ENCODE measurements around the gene NAALADL2.
A peak's percentile ranks its signal among the peaks of the same experiment; 100 is the strongest.

NAALADL2 gene

DNA sequence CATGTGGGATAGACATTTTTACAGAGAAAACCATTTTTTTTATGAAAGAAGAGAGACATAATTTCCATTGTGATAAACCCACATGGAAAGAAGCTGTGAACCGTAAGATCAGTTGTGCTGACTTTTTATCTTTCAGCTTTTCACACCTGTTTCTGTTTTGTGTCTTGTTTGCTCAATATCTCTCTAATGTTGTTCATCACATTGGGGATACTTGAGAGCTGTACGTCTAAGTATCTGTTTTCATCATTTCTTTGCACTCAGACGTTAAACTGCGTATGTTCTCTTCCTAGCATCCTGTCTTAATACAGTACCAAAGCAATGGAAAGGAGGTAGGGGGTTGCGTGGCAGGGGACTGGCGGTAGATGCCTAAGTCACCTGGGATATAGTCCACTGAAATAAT, 449.0 kb downstream of the NAALADL2 start:
- no peak for DNase-seq (ENCODE audit: low read depth)

DNA sequence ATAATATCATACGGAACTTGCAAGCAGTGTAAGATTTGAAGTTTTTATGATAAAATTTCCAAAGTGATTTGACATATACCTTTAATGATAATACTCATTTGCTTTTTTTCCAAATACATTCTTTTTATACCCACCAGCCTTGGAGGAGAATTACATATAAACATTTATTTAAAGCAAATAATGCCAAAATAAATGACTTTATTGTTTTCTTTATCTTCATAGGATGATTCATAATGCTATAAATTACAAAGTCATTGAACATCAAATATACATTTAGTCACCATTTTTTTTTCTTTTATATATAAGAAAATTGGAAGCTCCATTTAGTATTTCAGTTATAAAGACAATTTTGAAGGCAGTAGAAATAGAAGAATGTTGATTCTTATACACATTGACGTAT, 450.9 kb downstream of the NAALADL2 start:
- no peak for DNase-seq (ENCODE audit: low read depth)

GRCh38 chr3:175311404-175311803, 452.3 kb downstream of the NAALADL2 start:
- no peak for DNase-seq (ENCODE audit: low read depth)

GRCh38 chr3:175311946-175312345, 452.8 kb downstream of the NAALADL2 start:
- no peak for DNase-seq (ENCODE audit: low read depth)

- no peak for DNase-seq (ENCODE audit: low read depth)
Measured at GRCh38 chr3:175312791-175313190, 453.7 kb downstream of the NAALADL2 start.

- no peak for DNase-seq (ENCODE audit: low read depth)
Measured at GRCh38 chr3:175316799-175317198, 457.7 kb downstream of the NAALADL2 start.

- no peak for DNase-seq (ENCODE audit: low read depth)
Measured at GRCh38 chr3:175325440-175325839, 466.3 kb downstream of the NAALADL2 start.

GRCh38 chr3:175326041-175326440, 466.9 kb downstream of the NAALADL2 start:
- no peak for DNase-seq (ENCODE audit: low read depth)

DNA sequence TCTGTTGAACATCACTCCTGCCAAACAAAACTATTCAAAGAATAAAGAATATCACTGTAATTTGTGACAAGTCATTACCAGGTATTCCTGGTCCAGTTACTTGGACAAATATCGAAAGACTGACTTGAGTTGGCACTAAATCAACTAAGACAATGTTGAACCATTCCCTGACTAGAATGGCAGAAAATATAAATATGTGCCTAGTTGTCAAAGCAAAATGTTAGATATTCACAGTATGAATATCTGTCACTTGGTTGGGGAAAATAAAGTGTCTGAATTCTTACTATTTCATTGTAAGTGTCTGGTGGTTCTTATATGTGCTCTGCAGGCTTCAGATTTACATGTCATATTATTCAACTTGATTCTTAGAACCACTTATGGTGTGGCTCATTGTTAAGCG, 470.2 kb downstream of the NAALADL2 start:
- DNase-seq (ENCODE audit: low read depth): no peak

DNA sequence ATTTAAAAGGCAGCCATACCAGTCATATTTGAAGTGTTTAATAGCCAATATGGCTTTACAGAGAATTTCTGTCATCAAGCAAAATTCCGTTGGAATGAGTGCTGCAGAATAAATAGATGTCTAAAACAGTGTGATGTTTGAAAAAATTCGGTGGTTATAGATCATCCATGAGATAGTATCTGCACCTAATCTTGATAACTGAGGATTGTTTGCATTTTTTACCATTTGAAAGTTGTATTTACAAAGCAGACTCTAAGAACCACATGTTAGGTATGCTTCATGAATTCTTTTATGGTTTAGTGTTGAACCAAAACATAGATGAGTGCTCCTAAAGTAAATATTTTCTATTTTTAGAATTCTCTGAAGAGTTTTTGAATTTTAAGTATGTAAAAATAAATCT, 476.1 kb downstream of the NAALADL2 start:
- no peak for DNase-seq (ENCODE audit: low read depth)

- no peak for DNase-seq (ENCODE audit: low read depth)
Measured at GRCh38 chr3:175336406-175337133, 477.4 kb downstream of the NAALADL2 start.

DNA sequence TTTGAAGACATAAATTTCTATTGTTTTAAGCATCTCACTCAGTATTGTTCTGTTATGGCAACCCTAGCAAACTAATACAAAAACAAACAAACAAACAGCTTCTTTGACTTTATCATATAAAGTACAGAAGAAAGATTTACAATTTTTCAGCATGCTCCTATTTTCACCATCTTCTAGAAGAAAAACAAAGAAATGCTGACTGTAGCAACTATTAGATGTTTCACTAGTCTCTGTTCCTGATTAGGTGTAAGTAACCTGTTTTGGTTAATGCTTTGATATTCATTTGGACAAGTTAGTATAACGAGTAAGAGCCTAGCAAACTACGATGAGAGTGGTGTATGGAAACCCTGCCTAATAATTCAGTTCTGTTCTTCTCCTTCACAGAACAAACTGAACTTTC, 478.5 kb downstream of the NAALADL2 start:
- no peak for DNase-seq (ENCODE audit: low read depth)

GRCh38 chr3:175338775-175339535, 479.8 kb downstream of the NAALADL2 start:
- DNase-seq (ENCODE audit: low read depth): no peak

DNA sequence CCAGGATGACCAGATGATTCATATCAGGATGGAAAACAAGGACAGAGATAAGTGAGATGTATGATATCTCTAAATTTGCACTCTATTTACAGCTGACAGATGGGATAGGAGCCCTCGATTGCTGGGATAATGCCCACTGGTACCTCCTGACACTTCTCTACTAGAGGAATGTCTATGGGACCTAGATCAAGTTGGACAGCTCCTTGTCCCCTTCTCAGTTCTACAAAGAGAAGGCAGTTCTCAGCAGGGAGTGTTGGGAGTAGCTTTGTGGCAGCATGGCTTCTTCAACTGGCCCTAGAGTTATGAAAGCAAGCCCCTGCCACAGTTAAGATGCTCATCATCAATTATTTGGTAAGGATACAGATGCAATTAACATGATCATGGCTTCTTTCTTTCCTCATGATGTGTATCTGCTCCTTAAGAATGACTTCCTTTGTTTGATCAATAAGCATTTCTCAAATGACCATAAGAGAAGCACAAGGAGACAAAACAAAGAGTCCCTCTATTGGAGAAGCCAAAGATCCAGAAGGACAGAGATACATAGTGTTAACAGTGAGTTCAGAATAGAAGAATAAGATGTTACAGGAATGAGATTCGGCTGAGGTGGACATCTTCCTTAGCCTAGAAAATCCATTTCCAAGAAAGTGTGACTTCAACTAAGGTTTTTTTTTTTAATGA, 481.3 kb downstream of the NAALADL2 start:
- DNase-seq (ENCODE audit: low read depth): no peak

DNA sequence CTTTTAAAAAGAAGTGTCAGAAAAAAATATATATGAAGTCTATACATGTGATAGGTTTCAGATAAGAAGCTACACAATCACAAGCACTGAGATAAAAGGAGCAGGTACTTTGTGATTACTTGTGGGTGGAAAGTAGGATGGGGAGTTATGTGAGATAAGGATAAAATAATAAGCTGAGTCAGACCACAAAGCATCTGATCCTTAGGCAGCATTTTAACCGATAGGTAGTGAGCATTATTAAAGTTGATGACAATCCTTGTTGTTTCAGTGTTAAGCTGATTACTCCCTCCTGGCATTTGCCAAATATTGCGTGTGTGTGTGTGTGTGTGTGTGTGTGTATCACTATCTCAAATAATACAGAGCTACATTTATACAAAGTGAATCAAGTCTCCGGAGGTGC, 483.1 kb downstream of the NAALADL2 start:
- DNase-seq (ENCODE audit: low read depth): no peak

- DNase-seq (ENCODE audit: low read depth): no peak
Measured at GRCh38 chr3:175343946-175344345, 484.8 kb downstream of the NAALADL2 start.

DNA sequence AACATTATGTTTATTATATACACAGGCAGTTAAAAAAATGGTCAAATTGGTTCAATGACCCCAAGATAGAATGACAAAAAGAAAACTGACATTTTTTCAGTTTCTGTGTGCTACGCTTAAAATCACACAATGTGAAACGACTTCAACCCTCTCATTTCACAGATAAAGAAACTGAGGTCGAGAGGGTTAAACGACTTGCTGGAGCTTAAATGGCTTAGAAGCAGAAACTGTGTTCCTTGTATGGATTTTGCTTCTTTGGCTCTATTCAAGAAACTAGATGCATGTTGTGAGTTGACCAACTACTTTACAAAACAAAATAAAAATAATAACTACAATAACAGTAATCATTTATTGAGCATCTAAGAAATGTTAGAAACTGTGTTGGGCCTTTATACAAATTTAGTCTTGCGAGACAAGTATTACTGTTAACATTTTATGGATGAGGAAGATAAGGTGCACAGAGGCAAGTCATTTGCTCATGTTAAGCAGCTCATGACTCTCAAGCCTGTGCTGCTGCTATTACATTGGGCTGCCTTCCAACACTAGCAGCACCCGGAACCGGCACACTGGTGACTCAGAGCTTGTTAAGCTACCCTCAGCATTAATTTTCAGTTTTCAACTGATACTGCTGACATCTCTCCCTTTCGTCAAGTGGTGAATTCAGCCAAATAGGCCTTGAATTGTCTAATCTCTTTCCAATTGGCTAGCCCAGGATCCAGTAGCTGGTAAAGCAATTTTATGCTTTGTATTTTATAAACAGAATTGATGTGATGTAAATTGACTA, 487.6 kb downstream of the NAALADL2 start:
- peak; percentile 32 for DNase-seq (ENCODE audit: low read depth)

DNA sequence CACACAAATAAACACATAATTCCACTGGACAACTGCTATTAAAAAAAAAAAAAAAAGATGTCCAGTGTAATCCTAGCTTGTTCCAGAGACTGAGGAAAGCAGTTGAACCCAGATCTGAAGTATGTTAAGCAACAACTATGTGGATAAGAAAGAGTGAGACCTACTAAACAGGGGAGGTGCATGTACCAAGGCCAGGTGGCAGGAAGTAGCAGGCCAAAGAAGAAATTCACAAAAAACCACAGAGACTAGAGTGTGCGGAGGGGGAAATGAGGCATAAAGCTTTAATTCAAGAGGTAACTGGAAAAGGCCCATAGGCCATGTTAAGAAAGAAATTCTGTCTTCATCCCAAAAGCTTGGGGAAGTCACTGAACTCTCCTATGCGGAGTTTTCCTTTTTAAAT, 490.0 kb downstream of the NAALADL2 start:
- no peak for DNase-seq (ENCODE audit: low read depth)

DNA sequence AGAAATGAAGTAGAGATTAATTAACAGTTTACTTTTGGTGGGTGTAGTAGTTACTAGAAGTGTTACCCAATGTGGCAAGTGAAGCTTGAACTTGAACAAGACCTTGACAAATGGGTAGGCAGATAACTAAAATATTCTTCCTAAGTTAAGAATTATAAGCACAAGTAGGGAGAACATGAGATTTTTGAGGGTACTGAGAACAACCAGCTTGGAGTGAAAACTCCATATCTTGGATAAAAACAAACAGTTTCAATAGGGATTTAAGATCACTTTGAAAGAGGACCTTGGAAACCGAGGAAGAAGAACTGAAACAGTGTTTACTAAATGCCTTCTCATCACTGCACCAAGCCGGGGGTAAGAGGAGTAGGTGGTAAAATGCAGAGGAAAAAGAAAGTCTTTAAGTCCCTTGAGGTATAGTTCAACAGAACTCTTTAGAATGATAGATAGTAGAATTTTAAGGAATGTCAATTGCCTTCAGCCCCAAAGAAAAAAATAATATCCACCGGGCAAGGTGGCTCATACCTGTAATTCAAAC, 496.7 kb downstream of the NAALADL2 start:
- DNase-seq (ENCODE audit: low read depth): no peak

GRCh38 chr3:175356899-175357324, 497.8 kb downstream of the NAALADL2 start:
- DNase-seq (ENCODE audit: low read depth): no peak

- DNase-seq (ENCODE audit: low read depth): no peak
Measured at GRCh38 chr3:175357758-175358157, 498.6 kb downstream of the NAALADL2 start.

GRCh38 chr3:175358935-175359334, 499.8 kb downstream of the NAALADL2 start:
- no peak for DNase-seq (ENCODE audit: low read depth)

Data from HS-5 (cell line).